GM12878 (cell line): ENCODE measurements around the gene LGALS13. TPM values are rescaled to one million over a fixed set of nuclear protein-coding genes. Genes with fewer than 3 reads are reported as not detected.

Source experiments
- BCLAF1 ChIP-seq: fragments of 450-650 bp; IDR thresholded peaks from 2 replicates; pipeline ENCODE4 v1.6.1; 2017; ENCODE audit warnings: antibody characterized with exemption, mild to moderate bottlenecking, moderate library complexity
- BRCA1 ChIP-seq: IDR thresholded peaks from 2 replicates; pipeline ENCODE4 v1.6.1; 2011; ENCODE audit warnings: low read depth, low read length, improper control_type of control experiment
- CBX3 ChIP-seq: fragments of 200-600 bp; sonication (generic); IDR thresholded peaks from 2 replicates; pipeline ENCODE4 v1.6.1; 2016; ENCODE audit warnings: low read depth, borderline replicate concordance
- CHD2 ChIP-seq: IDR thresholded peaks from 2 replicates; pipeline ENCODE4 v1.6.1; 2011; ENCODE audit warnings: low read depth, low read length, improper control_type of control experiment, borderline replicate concordance
- CHD4 ChIP-seq: fragments of 200-600 bp; sonication (generic); IDR thresholded peaks from 2 replicates; pipeline ENCODE4 v1.6.1; 2016; ENCODE audit warnings: mild to moderate bottlenecking
- EGR1 ChIP-seq, 2 experiments: IDR thresholded peaks; 1 replicate in 1 of 2; 2 replicates in 1 of 2; pipeline ENCODE4 v1.6.1; 2011 to 2012; ENCODE audit warnings: low read depth in 2 of 2, low read length in 2 of 2, borderline replicate concordance in 1 of 2, mild to moderate bottlenecking in 1 of 2, moderate library complexity in 1 of 2
- POLR2A ChIP-seq: IDR thresholded peaks from 2 replicates; pipeline ENCODE4 v1.6.1; 2011; ENCODE audit warnings: low read depth, mild to moderate bottlenecking, low read length
- RBBP5 ChIP-seq: fragments of 200-600 bp; sonication (generic); conservative IDR thresholded peaks from 2 replicates; pipeline ENCODE4 v1.6.1; 2016
- SMAD1 ChIP-seq: fragments of 450-650 bp; IDR thresholded peaks from 2 replicates; pipeline ENCODE4 v1.6.1; 2018; ENCODE audit warnings: mild to moderate bottlenecking, low read depth; ENCODE audit not compliant: partially characterized antibody
- SMAD5 ChIP-seq: IDR thresholded peaks from 2 replicates; pipeline ENCODE4 v1.6.1; 2016; ENCODE audit warnings: antibody characterized with exemption, low read depth
- TAF1 ChIP-seq: IDR thresholded peaks from 2 replicates; pipeline ENCODE4 v1.6.1; 2011; ENCODE audit warnings: mild to moderate bottlenecking, low read depth, low read length, borderline replicate concordance
- ZBTB40 ChIP-seq: fragments of 450-650 bp; IDR thresholded peaks from 2 replicates; pipeline ENCODE4 v1.6.1; 2016; ENCODE audit warnings: mild to moderate bottlenecking, moderate library complexity, borderline replicate concordance
- ZNF207 ChIP-seq: fragments of 450-650 bp; IDR thresholded peaks from 2 replicates; pipeline ENCODE4 v1.6.1; 2014; ENCODE audit warnings: antibody characterized with exemption, mild to moderate bottlenecking, borderline replicate concordance
- ZZZ3 ChIP-seq: IDR thresholded peaks from 2 replicates; pipeline ENCODE4 v1.6.1; 2011; ENCODE audit warnings: low read depth; ENCODE audit not compliant: control insufficient read depth, insufficient read length
- polyA plus RNA-seq, 11 experiments: library from polyadenylated mRNA; depleted of rRNA in 4 of 11; unstranded in 6 of 11; stranded (reverse) in 5 of 11; fragments of >200 nt; fragmentation: Nextera tagmentation in 4 of 11; fragmentation: Illumina TruSeq in 1 of 11; extraction: Ambion mirVana in 4 of 11; extraction: Trizol in 1 of 11; gene quantifications; 1 replicate in 1 of 11; 2 replicates in 10 of 11; pipeline versions ENCODE4 v1.2.1 to v1.2.3, GENCODE V29; 2011 to 2016; ENCODE audit warnings: inconsistent platforms in 2 of 11, missing spikeins in 2 of 11, low read depth in 1 of 11
- total RNA-seq, 4 experiments: library from RNA; depleted of rRNA in 3 of 4; stranded (reverse); fragments of >200 nt in 3 of 4; fragmentation: Illumina TruSeq in 1 of 4; extraction: Trizol in 1 of 4; gene quantifications; 2 replicates each; pipeline versions ENCODE4 v1.2.1 to v1.2.3, GENCODE V29; 2013 to 2021
- TF ChIP-seq, protein P1 (sequence below): fragments of 450-650 bp; IDR thresholded peaks from 2 replicates; pipeline ENCODE4 v1.6.1; 2017; ENCODE audit warnings: mild to moderate bottlenecking, moderate library complexity
- TF ChIP-seq, protein P2 (sequence below): fragments of 450-650 bp; IDR thresholded peaks from 2 replicates; pipeline ENCODE4 v1.6.1; 2016; ENCODE audit warnings: mild to moderate bottlenecking

Gene LGALS13
- total and polyA plus RNA-seq, 10 of the 15 experiments (the other 5 are each of a cell fraction or from before 2014, with no cell fraction given): not detected

DNA sequence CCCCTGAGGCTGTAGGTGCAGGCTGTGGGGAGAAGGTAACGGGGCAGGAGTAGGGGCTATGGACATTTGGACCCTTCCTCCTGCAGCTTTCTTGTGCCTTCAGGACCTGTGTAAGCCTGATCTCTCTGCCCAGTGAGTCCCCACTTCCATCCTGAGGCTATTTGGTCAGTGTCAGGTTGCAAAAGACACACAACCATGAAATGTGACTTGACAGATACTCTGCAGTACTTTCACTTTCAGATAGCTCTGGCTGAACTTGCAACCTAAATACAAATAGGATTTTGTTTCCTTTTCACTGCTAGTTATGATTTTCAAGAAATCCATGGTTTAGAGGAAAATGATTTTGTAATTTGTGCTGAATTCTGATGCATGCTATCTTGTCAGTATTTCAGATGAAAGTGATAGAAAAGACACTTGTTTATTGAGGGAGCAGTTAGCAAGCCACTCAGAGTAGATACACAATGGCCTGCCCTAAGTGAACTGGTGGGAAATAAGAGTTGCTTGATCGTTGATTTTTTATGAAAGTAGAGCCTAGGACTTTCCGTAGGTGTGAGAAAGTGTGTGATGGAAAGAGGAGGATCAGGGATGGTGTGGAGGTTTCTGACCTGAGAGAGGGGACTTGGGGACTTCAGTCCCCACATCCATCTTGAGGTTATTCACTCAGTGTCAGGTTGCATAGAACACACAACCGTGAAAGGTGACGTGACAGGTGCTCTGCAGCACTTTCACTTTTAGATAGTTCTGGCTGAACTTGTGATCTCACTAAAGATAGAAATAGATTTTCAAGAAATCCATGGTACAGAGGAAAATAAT is 44.3 kb upstream of the LGALS13 start (continued):
- TF ChIP-seq, protein P1, sequence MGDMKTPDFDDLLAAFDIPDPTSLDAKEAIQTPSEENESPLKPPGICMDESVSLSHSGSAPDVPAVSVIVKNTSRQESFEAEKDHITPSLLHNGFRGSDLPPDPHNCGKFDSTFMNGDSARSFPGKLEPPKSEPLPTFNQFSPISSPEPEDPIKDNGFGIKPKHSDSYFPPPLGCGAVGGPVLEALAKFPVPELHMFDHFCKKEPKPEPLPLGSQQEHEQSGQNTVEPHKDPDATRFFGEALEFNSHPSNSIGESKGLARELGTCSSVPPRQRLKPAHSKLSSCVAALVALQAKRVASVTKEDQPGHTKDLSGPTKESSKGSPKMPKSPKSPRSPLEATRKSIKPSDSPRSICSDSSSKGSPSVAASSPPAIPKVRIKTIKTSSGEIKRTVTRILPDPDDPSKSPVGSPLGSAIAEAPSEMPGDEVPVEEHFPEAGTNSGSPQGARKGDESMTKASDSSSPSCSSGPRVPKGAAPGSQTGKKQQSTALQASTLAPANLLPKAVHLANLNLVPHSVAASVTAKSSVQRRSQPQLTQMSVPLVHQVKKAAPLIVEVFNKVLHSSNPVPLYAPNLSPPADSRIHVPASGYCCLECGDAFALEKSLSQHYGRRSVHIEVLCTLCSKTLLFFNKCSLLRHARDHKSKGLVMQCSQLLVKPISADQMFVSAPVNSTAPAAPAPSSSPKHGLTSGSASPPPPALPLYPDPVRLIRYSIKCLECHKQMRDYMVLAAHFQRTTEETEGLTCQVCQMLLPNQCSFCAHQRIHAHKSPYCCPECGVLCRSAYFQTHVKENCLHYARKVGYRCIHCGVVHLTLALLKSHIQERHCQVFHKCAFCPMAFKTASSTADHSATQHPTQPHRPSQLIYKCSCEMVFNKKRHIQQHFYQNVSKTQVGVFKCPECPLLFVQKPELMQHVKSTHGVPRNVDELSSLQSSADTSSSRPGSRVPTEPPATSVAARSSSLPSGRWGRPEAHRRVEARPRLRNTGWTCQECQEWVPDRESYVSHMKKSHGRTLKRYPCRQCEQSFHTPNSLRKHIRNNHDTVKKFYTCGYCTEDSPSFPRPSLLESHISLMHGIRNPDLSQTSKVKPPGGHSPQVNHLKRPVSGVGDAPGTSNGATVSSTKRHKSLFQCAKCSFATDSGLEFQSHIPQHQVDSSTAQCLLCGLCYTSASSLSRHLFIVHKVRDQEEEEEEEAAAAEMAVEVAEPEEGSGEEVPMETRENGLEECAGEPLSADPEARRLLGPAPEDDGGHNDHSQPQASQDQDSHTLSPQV: no peak
- TF ChIP-seq BCLAF1: no peak
- no peak for TF ChIP-seq ZZZ3
- no peak for TF ChIP-seq CHD4
- no peak for TF ChIP-seq RBBP5
- TF ChIP-seq SMAD5: no peak
- no peak for TF ChIP-seq BRCA1
- TF ChIP-seq, protein P2, sequence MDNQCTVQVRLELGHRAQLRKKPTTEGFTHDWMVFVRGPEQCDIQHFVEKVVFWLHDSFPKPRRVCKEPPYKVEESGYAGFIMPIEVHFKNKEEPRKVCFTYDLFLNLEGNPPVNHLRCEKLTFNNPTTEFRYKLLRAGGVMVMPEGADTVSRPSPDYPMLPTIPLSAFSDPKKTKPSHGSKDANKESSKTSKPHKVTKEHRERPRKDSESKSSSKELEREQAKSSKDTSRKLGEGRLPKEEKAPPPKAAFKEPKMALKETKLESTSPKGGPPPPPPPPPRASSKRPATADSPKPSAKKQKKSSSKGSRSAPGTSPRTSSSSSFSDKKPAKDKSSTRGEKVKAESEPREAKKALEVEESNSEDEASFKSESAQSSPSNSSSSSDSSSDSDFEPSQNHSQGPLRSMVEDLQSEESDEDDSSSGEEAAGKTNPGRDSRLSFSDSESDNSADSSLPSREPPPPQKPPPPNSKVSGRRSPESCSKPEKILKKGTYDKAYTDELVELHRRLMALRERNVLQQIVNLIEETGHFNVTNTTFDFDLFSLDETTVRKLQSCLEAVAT: no peak
- no peak for TF ChIP-seq EGR1 (IDR thresholded peaks at IDR 0.05; ENCODE audit: borderline replicate concordance in 1 of 2, low read depth in 2 of 2, low read length in 2 of 2)
- no peak for TF ChIP-seq POLR2A
- no peak for TF ChIP-seq CBX3
- no peak for TF ChIP-seq SMAD1
- TF ChIP-seq CHD2: no peak
- no peak for TF ChIP-seq ZNF207
- 0 out of 2 replicates have a peak, but pooled peaks have one; percentile 10 for TF ChIP-seq TAF1
- TF ChIP-seq ZBTB40: no peak
